ENCODE results near the gene AKIRIN2. TPM values are rescaled to one million over a fixed set of nuclear protein-coding genes. Genes with fewer than 3 reads are reported as not detected.

AKIRIN2 gene
- total RNA-seq, 4 donors from 2014 or later, result 20.1 to 24.0 (median 21.9) TPM

- no peak for DNase-seq
These were observed 41.7 kb downstream of the AKIRIN2 start for GRCh38 chr6:87660226-87660911.

GRCh38 chr6:87658516-87658915 lies 43.5 kb downstream of the AKIRIN2 start:
- no peaks in the 10 kb centered on the region for H3K27me3 ChIP-seq
- no peaks in the 10 kb centered on the region for H3K4me1 ChIP-seq
- no peaks in the 10 kb centered on the region for H3K9me3 ChIP-seq
- no peaks in the 10 kb centered on the region for H3K36me3 ChIP-seq
- H3K4me3 ChIP-seq (replicated peaks in 1 of 3), result no peak overlapping the region
- no peak overlapping the region for H3K27ac ChIP-seq
- TF ChIP-seq CTCF (IDR thresholded peaks at IDR 0.05) (no peak), POLR2A (IDR thresholded peaks at IDR 0.05) (no peak)
- intact Hi-C loops (cut with DNase I), result no loop called here
- no peak for DNase-seq

More at GRCh38 chr6:87660226-87660911, 41.7 kb downstream of the AKIRIN2 start:
- intact Hi-C loops (cut with DNase I), result no loop called here
- no peak for TF ChIP-seq POLR2A (IDR thresholded peaks at IDR 0.05)
- no peak for TF ChIP-seq CTCF (IDR thresholded peaks at IDR 0.05)
- H3K36me3 ChIP-seq, result no peaks in the 10 kb centered on the region
- no peaks in the 10 kb centered on the region for H3K4me1 ChIP-seq
- no peak overlapping the region for H3K4me3 ChIP-seq (replicated peaks in 1 of 3)
- no peaks in the 10 kb centered on the region for H3K9me3 ChIP-seq
- H3K27ac ChIP-seq, result no peak overlapping the region
- no peaks in the 10 kb centered on the region for H3K27me3 ChIP-seq

GRCh38 chr6:87656857-87657256 lies 45.2 kb downstream of the AKIRIN2 start:
- no peak for DNase-seq
- Histone ChIP-seq H3K9me3 (no peaks in the 10 kb centered on the region), H3K36me3 (no peaks in the 10 kb centered on the region), H3K27ac (no peak overlapping the region), H3K4me1 (no peaks in the 10 kb centered on the region), H3K27me3 (no peaks in the 10 kb centered on the region), H3K4me3 (replicated peaks in 1 of 3) (no peak overlapping the region)
- TF ChIP-seq CTCF (IDR thresholded peaks at IDR 0.05) (no peak), POLR2A (IDR thresholded peaks at IDR 0.05) (no peak)
- intact Hi-C loops (cut with DNase I), result no loop called here

- intact Hi-C loops (cut with DNase I), result no loop called here
- no peak for TF ChIP-seq CTCF (IDR thresholded peaks at IDR 0.05)
- no peak for TF ChIP-seq POLR2A (IDR thresholded peaks at IDR 0.05)
- H3K4me1 ChIP-seq, result no peaks in the 10 kb centered on the region
- H3K4me3 ChIP-seq (replicated peaks in 1 of 3), result no peak overlapping the region
- no peak for DNase-seq
- no peak overlapping the region for H3K27ac ChIP-seq
- H3K27me3 ChIP-seq, result no peaks in the 10 kb centered on the region
- H3K9me3 ChIP-seq, result no peaks in the 10 kb centered on the region
- no peaks in the 10 kb centered on the region for H3K36me3 ChIP-seq
These were observed 46.2 kb downstream of the AKIRIN2 start for GRCh38 chr6:87655824-87656223.

GRCh38 chr6:87654875-87655454 lies 47.1 kb downstream of the AKIRIN2 start:
- intact Hi-C loops (cut with DNase I), result no loop called here
- TF ChIP-seq CTCF (IDR thresholded peaks at IDR 0.05) (no peak), POLR2A (IDR thresholded peaks at IDR 0.05) (no peak)
- WGBS, 2 donors, result 82 to 92% methylated on average over 2 of the region's 2 CpGs

More at GRCh38 chr6:87654875-87655454, 47.1 kb downstream of the AKIRIN2 start:
- H3K27me3 ChIP-seq, result no peaks in the 10 kb centered on the region
- H3K9me3 ChIP-seq, result no peaks in the 10 kb centered on the region
- H3K4me3 ChIP-seq (replicated peaks in 1 of 3), result no peak overlapping the region
- no peaks in the 10 kb centered on the region for H3K4me1 ChIP-seq
- no peaks in the 10 kb centered on the region for H3K36me3 ChIP-seq
- no peak for DNase-seq
- H3K27ac ChIP-seq, result no peak overlapping the region
